OCI-LY7 (cell line): ENCODE results near the gene LRRC1.

Source experiments
- CTCF ChIP-seq: fragments of 200-600 bp; sonication (generic); conservative IDR thresholded peaks from 2 replicates; pipeline ENCODE4 v1.5.1; 2014; ENCODE audit warnings: mild to moderate bottlenecking, antibody characterized with exemption, low read length, moderate library complexity, mixed read lengths
- EZH2phosphoT487 ChIP-seq: fragments of 200-600 bp; sonication (generic); IDR thresholded peaks from 2 replicates; pipeline ENCODE4 v1.6.1; 2018; ENCODE audit warnings: low read depth, borderline replicate concordance, mild to moderate bottlenecking, mixed run types, antibody characterized with exemption, low read length, moderate library complexity, mixed read lengths

- TF ChIP-seq CTCF (no peak), EZH2phosphoT487 (no peak)
These were observed 29.5 kb upstream of the LRRC1 start for GRCh38 chr6:53765270-53765669.
